Esophagus squamous epithelium (tissue), 5 donors: ENCODE results near the gene ZNF787. TPM values are rescaled to one million over a fixed set of nuclear protein-coding genes. Genes with fewer than 3 reads are reported as not detected.
A peak's percentile ranks its signal among the peaks of the same experiment; 100 is the strongest.

Source experiments
- DNase-seq: peaks from one replicate; lab custom pipeline; 2025; lab: John Stamatoyannopoulos, UW
- H3K27ac ChIP-seq, 4 donors: fragments of 200-600 bp; sonication (generic); one replicate each; pipeline ENCODE4 v1.5.1; 2016 to 2019; ENCODE audit warnings: mild to moderate bottlenecking in 1 of 4
- H3K27me3 ChIP-seq, 4 donors: fragments of 200-600 bp; sonication (generic); 1 replicate in 3 of 4; 2 replicates in 1 of 4; pipeline versions ENCODE4 v1.5.1 to v1.6.0; 2017 to 2021; ENCODE audit warnings: antibody characterized with exemption in 1 of 4
- H3K36me3 ChIP-seq, 3 donors: fragments of 200-600 bp; sonication (generic); one replicate each; pipeline ENCODE4 v1.5.1; 2016 to 2019
- H3K4me1 ChIP-seq, 3 donors: fragments of 200-600 bp; sonication (generic); one replicate each; pipeline ENCODE4 v1.5.1; 2017 to 2019
- H3K4me3 ChIP-seq, 4 donors: fragments of 200-600 bp; sonication (generic); 1 replicate in 3 of 4; 2 replicates in 1 of 4; pipeline ENCODE4 v1.5.1; 2016 to 2019; ENCODE audit warnings: mild to moderate bottlenecking in 2 of 4, moderate library complexity in 1 of 4
- H3K9me3 ChIP-seq, 3 donors: fragments of 200-600 bp; sonication (generic); one replicate each; pipeline ENCODE4 v1.5.1; 2016 to 2019
- POLR2A ChIP-seq, 4 donors: fragments of 450-650 bp; IDR thresholded peaks; one replicate each; pipeline ENCODE4 v1.6.1; 2017; ENCODE audit warnings: antibody characterized with exemption in 4 of 4, mild to moderate bottlenecking in 4 of 4, moderate library complexity in 3 of 4
- WGBS, 2 donors: methylation state at CpG; one replicate each; pipeline ENCODE4 v1.1.5; 2018; 5-methylcytosine and 5-hydroxymethylcytosine counted together
- intact Hi-C: fragments of 100-400 bp; cut with DNase I; formaldehyde crosslinking; loops from one replicate; pipeline ENCODE4 v1.15.0; 2022
- total RNA-seq, 4 donors: library from RNA; depleted of rRNA; stranded (reverse); fragments of >200 nt; gene quantifications; one replicate each; pipeline ENCODE4 v1.1.0, GENCODE V29; 2016
- TF ChIP-seq, protein P1 (sequence below), 6 experiments: fragments of 450-650 bp in 4 of 6; fragments of 200-600 bp in 2 of 6; sonication (generic) in 2 of 6; IDR thresholded peaks; one replicate each; pipeline ENCODE4 v1.5.1; 2016 to 2019; ENCODE audit warnings: antibody characterized with exemption in 6 of 6, mild to moderate bottlenecking in 4 of 6, moderate library complexity in 4 of 6
- donor health status: DM: yes; HTN: yes; CAD: no.

The ZNF787 gene
- total RNA-seq, 4 donors from 2014 or later: 9.9 to 21.3 (median 13.1) TPM

- DNase-seq: peak; percentile 14
- Histone ChIP-seq H3K4me1 (peaks cover 7 to 18% (median 9%) of the 10 kb centered on the region in 3 donors), H3K9me3 (no peaks in the 10 kb centered on the region), H3K27me3 (peaks cover 0 to 17% (median 0%) of the 10 kb centered on the region in 4 donors), H3K4me3 (peak overlapping the region; percentile 11 to 57 (median 39)), H3K27ac (no peak overlapping the region), H3K36me3 (peaks cover 0 to 9% (median 0%) of the 10 kb centered on the region in 3 donors)
- no peak for TF ChIP-seq POLR2A (IDR thresholded peaks at IDR 0.05)
- TF ChIP-seq, protein P1, sequence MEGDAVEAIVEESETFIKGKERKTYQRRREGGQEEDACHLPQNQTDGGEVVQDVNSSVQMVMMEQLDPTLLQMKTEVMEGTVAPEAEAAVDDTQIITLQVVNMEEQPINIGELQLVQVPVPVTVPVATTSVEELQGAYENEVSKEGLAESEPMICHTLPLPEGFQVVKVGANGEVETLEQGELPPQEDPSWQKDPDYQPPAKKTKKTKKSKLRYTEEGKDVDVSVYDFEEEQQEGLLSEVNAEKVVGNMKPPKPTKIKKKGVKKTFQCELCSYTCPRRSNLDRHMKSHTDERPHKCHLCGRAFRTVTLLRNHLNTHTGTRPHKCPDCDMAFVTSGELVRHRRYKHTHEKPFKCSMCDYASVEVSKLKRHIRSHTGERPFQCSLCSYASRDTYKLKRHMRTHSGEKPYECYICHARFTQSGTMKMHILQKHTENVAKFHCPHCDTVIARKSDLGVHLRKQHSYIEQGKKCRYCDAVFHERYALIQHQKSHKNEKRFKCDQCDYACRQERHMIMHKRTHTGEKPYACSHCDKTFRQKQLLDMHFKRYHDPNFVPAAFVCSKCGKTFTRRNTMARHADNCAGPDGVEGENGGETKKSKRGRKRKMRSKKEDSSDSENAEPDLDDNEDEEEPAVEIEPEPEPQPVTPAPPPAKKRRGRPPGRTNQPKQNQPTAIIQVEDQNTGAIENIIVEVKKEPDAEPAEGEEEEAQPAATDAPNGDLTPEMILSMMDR (IDR thresholded peaks at IDR 0.05): peak; percentile 20 to 62 (median 47)
- 2 to 3% methylated on average over 11 to 23 of the region's 36 CpGs for WGBS, 2 donors
- intact Hi-C loops: no loop called here
Measured at GRCh38 chr19:56080669-56081401, 40.3 kb downstream of the ZNF787 start.

DNA sequence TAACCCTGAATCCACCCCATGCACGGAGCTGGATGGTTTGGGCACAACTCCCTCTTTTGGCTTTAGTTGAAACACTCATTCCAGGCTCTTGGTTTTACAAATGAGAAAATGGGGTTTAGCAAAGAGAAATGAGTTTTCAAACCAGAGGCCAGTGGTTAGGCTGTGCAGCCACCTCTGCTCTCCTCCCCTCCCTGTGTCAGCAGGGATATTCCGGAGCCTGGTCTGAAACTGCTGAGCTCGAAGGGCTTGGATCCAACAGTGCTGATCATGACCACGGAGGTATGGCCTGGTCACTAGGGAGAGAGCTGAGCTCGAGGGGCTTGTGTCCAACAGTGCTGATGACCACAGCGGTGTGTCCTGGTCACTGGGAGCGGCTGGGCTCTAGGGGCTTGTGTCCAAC lies 41.5 kb downstream of the ZNF787 start:
- no peak overlapping the region for H3K27ac ChIP-seq
- H3K4me3 ChIP-seq: no peak overlapping the region
- no peaks in the 10 kb centered on the region for H3K36me3 ChIP-seq
- DNase-seq: no peak
- intact Hi-C loops: loop anchor here (5.0 to 10.0 kb wide), 2 partner anchors 93 to 255 kb away; no protein-coding TSS in a partner anchor
- H3K27me3 ChIP-seq: peaks cover 0 to 17% (median 0%) of the 10 kb centered on the region in 4 donors
- H3K9me3 ChIP-seq: no peaks in the 10 kb centered on the region
- H3K4me1 ChIP-seq: peaks cover 7 to 13% (median 9%) of the 10 kb centered on the region in 3 donors
- TF ChIP-seq POLR2A (IDR thresholded peaks at IDR 0.05): no peak
- TF ChIP-seq, protein P1 (IDR thresholded peaks at IDR 0.05): no peak
- WGBS, 2 donors: 51 to 63% methylated on average over 2 of the region's 7 CpGs

DNA sequence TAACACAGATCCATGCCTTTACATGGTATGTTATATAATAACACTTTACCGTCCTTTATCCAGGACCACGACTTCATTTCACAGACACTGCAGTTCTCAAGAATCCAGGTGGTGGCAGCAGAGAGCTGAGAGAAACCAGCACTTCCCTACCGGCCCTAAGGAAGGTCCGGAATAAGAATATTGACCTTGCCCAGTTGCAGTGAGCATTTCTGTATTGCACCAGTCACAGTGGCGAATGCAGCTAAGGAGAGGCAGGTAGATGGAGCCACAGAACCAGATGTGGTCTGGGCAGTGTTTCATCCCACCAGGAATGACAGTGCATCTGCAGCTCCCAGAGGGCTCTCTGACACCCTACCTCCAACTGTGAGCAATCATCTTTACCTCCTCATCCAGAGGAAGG lies 44.6 kb downstream of the ZNF787 start:
- no peak overlapping the region for H3K4me3 ChIP-seq
- H3K36me3 ChIP-seq: no peaks in the 10 kb centered on the region
- no peak for DNase-seq
- 8 to 17% methylated on average over 5 of the region's 5 CpGs for WGBS, 2 donors
- H3K27me3 ChIP-seq: peaks cover 0 to 10% (median 0%) of the 10 kb centered on the region in 4 donors
- H3K9me3 ChIP-seq: no peaks in the 10 kb centered on the region
- H3K27ac ChIP-seq: no peak overlapping the region
- peaks cover 7 to 10% (median 9%) of the 10 kb centered on the region in 3 donors for H3K4me1 ChIP-seq
- intact Hi-C loops: loop anchor here (5.0 to 10.0 kb wide), 2 partner anchors 96 to 258 kb away; no protein-coding TSS in a partner anchor
- no peak for TF ChIP-seq POLR2A (IDR thresholded peaks at IDR 0.05)
- TF ChIP-seq, protein P1 (IDR thresholded peaks at IDR 0.05): peak; percentile 48 to 87 (median 78)

DNA sequence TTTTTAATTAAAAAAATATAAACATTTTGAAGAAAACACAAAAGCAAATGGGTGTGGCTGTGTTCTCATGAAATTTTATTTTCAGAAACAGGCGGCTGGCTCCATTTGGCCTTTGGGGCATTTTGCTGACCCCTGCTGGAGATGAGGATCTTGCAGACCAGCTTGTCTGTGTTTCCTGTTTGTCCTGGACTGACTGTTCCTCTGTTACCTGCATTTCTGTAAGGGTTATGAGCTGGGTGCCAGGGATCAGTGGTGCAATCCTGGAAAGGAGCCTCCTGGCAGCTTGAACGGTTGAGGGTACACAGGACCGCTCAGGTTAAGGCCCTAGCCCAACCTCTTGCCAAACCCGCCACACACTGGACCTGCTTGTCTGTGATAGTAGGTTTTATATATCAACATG lies 49.9 kb downstream of the ZNF787 start:
- Histone ChIP-seq H3K4me1 (peaks cover 0 to 7% (median 6%) of the 10 kb centered on the region in 3 donors), H3K36me3 (no peaks in the 10 kb centered on the region), H3K4me3 (no peak overlapping the region), H3K27me3 (peaks cover 0 to 12% (median 0%) of the 10 kb centered on the region in 4 donors), H3K9me3 (no peaks in the 10 kb centered on the region), H3K27ac (no peak overlapping the region)
- no peak for DNase-seq
- intact Hi-C loops: loop anchor here (10.0 kb wide), 1 partner anchor 264 kb away; no protein-coding TSS in a partner anchor
- TF ChIP-seq, protein P1 (IDR thresholded peaks at IDR 0.05): peak in 1 of 6 experiments; percentile 8
- TF ChIP-seq POLR2A (IDR thresholded peaks at IDR 0.05): no peak
- WGBS, 2 donors: 61 to 69% methylated on average over 4 of the region's 4 CpGs

DNA sequence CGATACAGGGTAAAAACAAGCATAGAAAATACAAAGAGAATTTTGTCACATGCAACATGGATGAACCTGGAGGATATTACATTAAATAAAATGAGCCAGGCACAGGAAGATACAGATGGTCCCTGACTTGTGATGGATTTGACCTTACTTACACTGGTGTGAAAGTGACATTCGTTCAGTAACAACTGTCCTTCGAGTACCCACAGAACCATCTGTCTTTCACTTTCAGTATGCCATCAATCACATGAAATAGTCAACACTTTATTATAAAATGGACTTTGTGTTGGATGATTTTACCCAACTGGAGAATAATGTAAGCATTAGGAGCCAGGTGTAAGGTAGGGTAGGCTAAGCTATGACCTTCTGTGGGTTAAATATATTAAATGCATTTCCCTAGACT lies 51.5 kb downstream of the ZNF787 start:
- TF ChIP-seq, protein P1 (IDR thresholded peaks at IDR 0.05): no peak
- no peak for TF ChIP-seq POLR2A (IDR thresholded peaks at IDR 0.05)
- Histone ChIP-seq H3K27me3 (peaks cover 0 to 24% (median 0%) of the 10 kb centered on the region in 4 donors), H3K9me3 (no peaks in the 10 kb centered on the region), H3K27ac (no peak overlapping the region), H3K36me3 (no peaks in the 10 kb centered on the region), H3K4me1 (peaks cover 0 to 9% (median 7%) of the 10 kb centered on the region in 3 donors), H3K4me3 (no peak overlapping the region)
- no peak for DNase-seq
- WGBS, 2 donors: 56 to 70% methylated on average over 3 of the region's 3 CpGs
- intact Hi-C loops: loop anchor here (10.0 kb wide), 1 partner anchor 265 kb away; no protein-coding TSS in a partner anchor
